HepG2 (cell line): ENCODE data around the gene LIMD2. TPM values are rescaled to one million over a fixed set of nuclear protein-coding genes. Genes with fewer than 3 reads are reported as not detected.

ENCODE experiments used
- DR1 ChIP-seq: sonication (generic); formaldehyde crosslinking; IDR thresholded peaks from 2 replicates; pipeline ENCODE4 v1.8.0; 2021; ENCODE audit warnings: mild to moderate bottlenecking, missing genetic modification reagents, inconsistent platforms
- ELF3 ChIP-seq: IDR thresholded peaks from 2 replicates; pipeline ENCODE4 v1.6.1; 2016; ENCODE audit warnings: missing genetic modification reagents, missing compliant biosample characterization
- GPN1 ChIP-seq: sonication (generic); formaldehyde crosslinking; IDR thresholded peaks from 2 replicates; pipeline ENCODE4 v1.5.1; 2020; ENCODE audit warnings: missing genetic modification reagents, borderline replicate concordance
- HCFC1 ChIP-seq: fragments of 150-350 bp; IDR thresholded peaks from 2 replicates; pipeline ENCODE4 v1.6.1; 2014; ENCODE audit warnings: low read depth, low read length
- IRF2 ChIP-seq: IDR thresholded peaks from 2 replicates; pipeline ENCODE4 v1.6.1; 2018; ENCODE audit warnings: missing genetic modification reagents, missing compliant biosample characterization
- PITX1 ChIP-seq: sonication (generic); formaldehyde crosslinking; IDR thresholded peaks from 2 replicates; pipeline ENCODE4 v1.5.1; 2020; ENCODE audit warnings: mild to moderate bottlenecking, missing genetic modification reagents
- POLR2AphosphoS2 ChIP-seq: IDR thresholded peaks from 2 replicates; pipeline ENCODE4 v1.6.1; 2011; ENCODE audit warnings: low read depth, low read length, improper control_type of control experiment
- SATB2 ChIP-seq: sonication (generic); formaldehyde crosslinking; IDR thresholded peaks from 2 replicates; pipeline ENCODE4 v1.5.0; 2020; ENCODE audit warnings: missing genetic modification reagents
- SUZ12 ChIP-seq: fragments of 150-350 bp; IDR thresholded peaks from 2 replicates; pipeline ENCODE4 v1.6.1; 2014; ENCODE audit warnings: low read depth, low read length
- TARDBP ChIP-seq: sonication (generic); formaldehyde crosslinking; IDR thresholded peaks from 2 replicates; pipeline ENCODE4 v1.8.0; 2022; ENCODE audit warnings: mild to moderate bottlenecking, missing genetic modification reagents
- TEAD2 ChIP-seq: sonication (generic); formaldehyde crosslinking; IDR thresholded peaks from 2 replicates; pipeline ENCODE4 v1.9.0; 2021; ENCODE audit warnings: missing genetic modification reagents
- ZNF333 ChIP-seq: sonication (generic); formaldehyde crosslinking; IDR thresholded peaks from 2 replicates; pipeline ENCODE4 v1.4.0; 2020; ENCODE audit warnings: mild to moderate bottlenecking, missing genetic modification reagents, borderline replicate concordance
- ZNF546 ChIP-seq: sonication (generic); formaldehyde crosslinking; conservative IDR thresholded peaks from 2 replicates; pipeline ENCODE4 v1.8.1; 2023; ENCODE audit warnings: mild to moderate bottlenecking, missing genetic modification reagents
- ZSCAN25 ChIP-seq: sonication (generic); formaldehyde crosslinking; IDR thresholded peaks from 2 replicates; pipeline ENCODE4 v1.8.0; 2022; ENCODE audit warnings: mild to moderate bottlenecking, missing genetic modification reagents
- polyA plus RNA-seq, 8 experiments: library from polyadenylated mRNA; depleted of rRNA in 3 of 8; stranded (reverse) in 7 of 8; unstranded in 1 of 8; fragments of >200 nt; fragmentation: Illumina TruSeq in 4 of 8; extraction: Trizol in 4 of 8; gene quantifications; 2 replicates each; pipeline versions ENCODE4 v1.2.1 to v1.2.3, GENCODE V29; 2011 to 2016; ENCODE audit warnings: low read depth in 4 of 8, missing spikeins in 1 of 8, mixed read lengths in 1 of 8; ENCODE audit not compliant: insufficient read depth in 1 of 8
- total RNA-seq, 5 experiments: library from RNA; depleted of rRNA; stranded (reverse); fragments of >200 nt; fragmentation: Illumina TruSeq; extraction: Trizol; gene quantifications; 2 replicates each; pipeline ENCODE4 v1.2.3, GENCODE V29; 2016; ENCODE audit warnings: low read depth in 1 of 5
- TF ChIP-seq, protein P1 (sequence below): IDR thresholded peaks from 2 replicates; pipeline ENCODE4 v1.6.1; 2016; ENCODE audit warnings: missing biosample characterization, missing genetic modification reagents, low read depth
- TF ChIP-seq, protein P2 (sequence below): sonication (generic); formaldehyde crosslinking; IDR thresholded peaks from 2 replicates; pipeline ENCODE4 v1.5.0; 2020; ENCODE audit warnings: missing genetic modification reagents
- TF ChIP-seq, protein P3 (sequence below): sonication (generic); formaldehyde crosslinking; IDR thresholded peaks from 2 replicates; pipeline ENCODE4 v1.8.0; 2022; ENCODE audit warnings: missing genetic modification reagents, low read depth, mild to moderate bottlenecking, borderline replicate concordance
- TF ChIP-seq, protein P4 (sequence below): sonication (generic); formaldehyde crosslinking; IDR thresholded peaks from 2 replicates; pipeline ENCODE4 v1.8.1; 2023; ENCODE audit warnings: mild to moderate bottlenecking, missing genetic modification reagents
- TF ChIP-seq, protein P5 (sequence below): IDR thresholded peaks from 2 replicates; pipeline ENCODE4 v1.6.1; 2016; ENCODE audit warnings: low read depth
- TF ChIP-seq, protein P6 (sequence below): sonication (generic); formaldehyde crosslinking; IDR thresholded peaks from 2 replicates; pipeline ENCODE4 v1.4.0; 2020; ENCODE audit warnings: missing genetic modification reagents

Gene LIMD2
- total and polyA plus RNA-seq, 2 of the 13 experiments (the other 11 are each of a cell fraction or from before 2014, with no cell fraction given), result 9.0 to 20.8 TPM

DNA sequence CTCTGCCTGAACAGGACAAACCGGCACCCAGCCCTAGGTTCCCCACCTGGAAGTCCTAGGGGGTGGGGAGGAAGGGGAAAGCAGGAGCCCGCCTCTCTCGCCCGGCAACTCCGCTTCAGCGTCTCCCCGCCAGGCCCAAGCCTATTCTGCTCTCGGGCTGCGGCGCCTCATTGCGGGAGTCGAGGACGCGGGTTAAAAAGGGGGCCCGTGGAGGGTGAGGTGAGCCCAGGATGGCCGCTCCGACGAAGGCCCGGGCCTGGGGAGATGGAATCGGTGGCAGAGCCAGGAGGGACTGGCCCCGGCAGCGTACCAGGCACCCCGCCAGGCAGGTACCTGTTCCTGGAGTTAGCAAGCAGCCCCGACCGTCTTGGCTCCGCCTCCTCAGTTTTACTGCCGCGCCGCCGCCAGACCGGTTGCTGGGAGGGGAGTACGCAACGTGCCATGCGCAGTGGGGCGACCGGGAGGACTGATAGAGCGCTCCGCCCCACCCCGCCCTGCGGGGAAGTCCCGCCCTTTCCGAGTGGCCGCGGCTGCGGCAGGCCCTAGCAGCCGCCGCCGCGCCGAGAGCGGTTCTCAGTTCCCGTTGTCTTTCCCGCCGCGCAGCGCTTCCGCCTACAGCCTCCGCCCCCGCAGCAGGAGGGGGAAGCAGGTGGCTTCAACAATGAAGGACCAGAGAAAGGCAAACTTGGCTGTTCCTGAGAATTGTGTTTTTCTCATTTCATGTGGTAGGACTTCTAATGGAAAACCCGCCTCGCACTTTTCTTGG, 41.7 kb upstream of the LIMD2 start, which contains the start of gene STRADA (continued):
- TF ChIP-seq, protein P1, sequence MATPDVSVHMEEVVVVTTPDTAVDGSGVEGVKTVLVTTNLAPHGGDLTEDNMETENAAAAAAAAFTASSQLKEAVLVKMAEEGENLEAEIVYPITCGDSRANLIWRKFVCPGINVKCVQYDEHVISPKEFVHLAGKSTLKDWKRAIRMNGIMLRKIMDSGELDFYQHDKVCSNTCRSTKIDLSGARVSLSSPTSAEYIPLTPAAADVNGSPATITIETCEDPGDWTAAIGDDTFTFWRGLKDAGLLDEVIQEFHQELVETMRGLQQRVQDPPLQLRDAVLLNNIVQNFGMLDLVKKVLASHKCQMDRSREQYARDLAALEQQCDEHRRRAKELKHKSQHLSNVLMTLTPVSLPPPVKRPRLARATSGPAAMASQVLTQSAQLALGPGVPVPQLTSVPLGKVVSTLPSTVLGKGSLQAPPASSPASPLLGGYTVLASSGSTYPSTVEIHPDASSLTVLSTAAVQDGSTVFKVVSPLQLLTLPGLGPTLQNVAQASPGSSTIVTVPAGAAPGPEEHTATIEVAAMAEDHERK, result peak; percentile 69
- TF ChIP-seq SUZ12, result no peak
- peak; percentile 75 for TF ChIP-seq ZSCAN25
- no peak; the same call in 1 of the 2 replicates for TF ChIP-seq SATB2 (CRISPR knock-in tag)
- 0 out of 2 replicates have a peak, but pooled peaks have one; percentile 2 for TF ChIP-seq HCFC1
- TF ChIP-seq IRF2, result peak; percentile 55; the same call in 1 of the 2 replicates
- TF ChIP-seq, protein P2, sequence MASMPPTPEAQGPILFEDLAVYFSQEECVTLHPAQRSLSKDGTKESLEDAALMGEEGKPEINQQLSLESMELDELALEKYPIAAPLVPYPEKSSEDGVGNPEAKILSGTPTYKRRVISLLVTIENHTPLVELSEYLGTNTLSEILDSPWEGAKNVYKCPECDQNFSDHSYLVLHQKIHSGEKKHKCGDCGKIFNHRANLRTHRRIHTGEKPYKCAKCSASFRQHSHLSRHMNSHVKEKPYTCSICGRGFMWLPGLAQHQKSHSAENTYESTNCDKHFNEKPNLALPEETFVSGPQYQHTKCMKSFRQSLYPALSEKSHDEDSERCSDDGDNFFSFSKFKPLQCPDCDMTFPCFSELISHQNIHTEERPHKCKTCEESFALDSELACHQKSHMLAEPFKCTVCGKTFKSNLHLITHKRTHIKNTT (CRISPR knock-in tag), result no peak
- peak; percentile 34; the same call in 1 of the 2 replicates for TF ChIP-seq GPN1 (CRISPR knock-in tag)
- TF ChIP-seq, protein P3, sequence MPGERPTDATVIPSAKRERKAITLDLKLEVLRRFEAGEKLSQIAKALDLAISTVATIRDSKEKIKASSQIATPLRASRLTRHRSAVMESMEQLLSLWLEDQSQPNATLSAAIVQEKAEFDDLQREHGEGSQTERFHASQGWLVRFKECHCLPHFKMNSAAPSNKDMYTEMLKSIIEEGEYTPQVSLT (CRISPR knock-in tag), result no peak
- TF ChIP-seq, protein P4, sequence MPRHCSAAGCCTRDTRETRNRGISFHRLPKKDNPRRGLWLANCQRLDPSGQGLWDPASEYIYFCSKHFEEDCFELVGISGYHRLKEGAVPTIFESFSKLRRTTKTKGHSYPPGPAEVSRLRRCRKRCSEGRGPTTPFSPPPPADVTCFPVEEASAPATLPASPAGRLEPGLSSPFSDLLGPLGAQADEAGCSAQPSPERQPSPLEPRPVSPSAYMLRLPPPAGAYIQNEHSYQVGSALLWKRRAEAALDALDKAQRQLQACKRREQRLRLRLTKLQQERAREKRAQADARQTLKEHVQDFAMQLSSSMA (CRISPR knock-in tag), result peak; percentile 78
- TF ChIP-seq ZNF546 (CRISPR knock-in tag), result peak; percentile 78; the same call in 1 of the 2 replicates
- TF ChIP-seq, protein P5, sequence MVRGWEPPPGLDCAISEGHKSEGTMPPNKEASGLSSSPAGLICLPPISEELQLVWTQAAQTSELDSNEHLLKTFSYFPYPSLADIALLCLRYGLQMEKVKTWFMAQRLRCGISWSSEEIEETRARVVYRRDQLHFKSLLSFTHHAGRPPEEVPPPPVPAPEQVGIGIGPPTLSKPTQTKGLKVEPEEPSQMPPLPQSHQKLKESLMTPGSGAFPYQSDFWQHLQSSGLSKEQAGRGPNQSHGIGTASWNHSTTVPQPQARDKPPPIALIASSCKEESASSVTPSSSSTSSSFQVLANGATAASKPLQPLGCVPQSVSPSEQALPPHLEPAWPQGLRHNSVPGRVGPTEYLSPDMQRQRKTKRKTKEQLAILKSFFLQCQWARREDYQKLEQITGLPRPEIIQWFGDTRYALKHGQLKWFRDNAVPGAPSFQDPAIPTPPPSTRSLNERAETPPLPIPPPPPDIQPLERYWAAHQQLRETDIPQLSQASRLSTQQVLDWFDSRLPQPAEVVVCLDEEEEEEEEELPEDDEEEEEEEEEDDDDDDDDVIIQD (CRISPR knock-in tag), result no peak; the same call in 1 of the 2 replicates
- TF ChIP-seq ELF3 (CRISPR knock-in tag), result peak; percentile 96
- peak; percentile 85 for TF ChIP-seq TARDBP (CRISPR knock-in tag)
- TF ChIP-seq TEAD2 (CRISPR knock-in tag), result no peak
- TF ChIP-seq DR1 (CRISPR knock-in tag), result peak; percentile 92
- no peak for TF ChIP-seq POLR2AphosphoS2
- peak; percentile 94 for TF ChIP-seq ZNF333 (CRISPR knock-in tag)
- TF ChIP-seq PITX1 (CRISPR knock-in tag), result peak; percentile 53; the same call in 1 of the 2 replicates
- TF ChIP-seq, protein P6, sequence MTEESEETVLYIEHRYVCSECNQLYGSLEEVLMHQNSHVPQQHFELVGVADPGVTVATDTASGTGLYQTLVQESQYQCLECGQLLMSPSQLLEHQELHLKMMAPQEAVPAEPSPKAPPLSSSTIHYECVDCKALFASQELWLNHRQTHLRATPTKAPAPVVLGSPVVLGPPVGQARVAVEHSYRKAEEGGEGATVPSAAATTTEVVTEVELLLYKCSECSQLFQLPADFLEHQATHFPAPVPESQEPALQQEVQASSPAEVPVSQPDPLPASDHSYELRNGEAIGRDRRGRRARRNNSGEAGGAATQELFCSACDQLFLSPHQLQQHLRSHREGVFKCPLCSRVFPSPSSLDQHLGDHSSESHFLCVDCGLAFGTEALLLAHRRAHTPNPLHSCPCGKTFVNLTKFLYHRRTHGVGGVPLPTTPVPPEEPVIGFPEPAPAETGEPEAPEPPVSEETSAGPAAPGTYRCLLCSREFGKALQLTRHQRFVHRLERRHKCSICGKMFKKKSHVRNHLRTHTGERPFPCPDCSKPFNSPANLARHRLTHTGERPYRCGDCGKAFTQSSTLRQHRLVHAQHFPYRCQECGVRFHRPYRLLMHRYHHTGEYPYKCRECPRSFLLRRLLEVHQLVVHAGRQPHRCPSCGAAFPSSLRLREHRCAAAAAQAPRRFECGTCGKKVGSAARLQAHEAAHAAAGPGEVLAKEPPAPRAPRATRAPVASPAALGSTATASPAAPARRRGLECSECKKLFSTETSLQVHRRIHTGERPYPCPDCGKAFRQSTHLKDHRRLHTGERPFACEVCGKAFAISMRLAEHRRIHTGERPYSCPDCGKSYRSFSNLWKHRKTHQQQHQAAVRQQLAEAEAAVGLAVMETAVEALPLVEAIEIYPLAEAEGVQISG (CRISPR knock-in tag), result peak; percentile 76
